K562 (cell line): ENCODE data around the gene GAMT. TPM values are rescaled to one million over a fixed set of nuclear protein-coding genes. Genes with fewer than 3 reads are reported as not detected.

Source experiments
- CBX3 ChIP-seq, 2 experiments: IDR thresholded peaks; 1 replicate in 1 of 2; 2 replicates in 1 of 2; pipeline ENCODE4 v1.6.1; 2012; ENCODE audit warnings: inconsistent platforms in 2 of 2, low read length in 2 of 2, borderline replicate concordance in 1 of 2, control low read depth in 1 of 2
- CREB1 ChIP-seq, 2 experiments: sonication (generic) in 1 of 2; formaldehyde crosslinking in 1 of 2; IDR thresholded peaks; 2 replicates each; pipeline versions ENCODE4 v1.6.1 to v1.8.0; 2012 to 2022; ENCODE audit warnings: inconsistent platforms in 1 of 2, mild to moderate bottlenecking in 1 of 2, missing genetic modification reagents in 1 of 2, moderate library complexity in 1 of 2
- CREB3L1 ChIP-seq: fragments of 450-650 bp; IDR thresholded peaks from 2 replicates; pipeline ENCODE4 v1.6.1; 2014; ENCODE audit warnings: low read depth, mild to moderate bottlenecking, moderate library complexity, borderline replicate concordance
- EGR1 ChIP-seq: fragments of 450-650 bp; conservative IDR thresholded peaks from 2 replicates; pipeline ENCODE4 v1.6.1; 2017; ENCODE audit warnings: mild to moderate bottlenecking
- FOXO4 ChIP-seq: fragments of 450-650 bp; formaldehyde crosslinking; IDR thresholded peaks from 2 replicates; pipeline ENCODE4 v1.4.0; 2020; ENCODE audit warnings: mild to moderate bottlenecking, moderate library complexity
- GATA2 ChIP-seq: sonication (generic); formaldehyde crosslinking; IDR thresholded peaks from 2 replicates; pipeline ENCODE4 v1.4.0; 2020; ENCODE audit warnings: mild to moderate bottlenecking, missing genetic modification reagents
- HDAC1 ChIP-seq, 2 experiments: fragments of 450-650 bp; IDR thresholded peaks; 2 replicates each; pipeline ENCODE4 v1.6.1; 2016 to 2017; ENCODE audit warnings: inconsistent platforms in 1 of 2, mild to moderate bottlenecking in 1 of 2, moderate library complexity in 1 of 2
- HMGN3 ChIP-seq: IDR thresholded peaks from 2 replicates; pipeline ENCODE4 v1.6.1; 2011; ENCODE audit warnings: borderline replicate concordance, low read depth, mild to moderate bottlenecking, mixed read lengths, low read length; ENCODE audit not compliant: insufficient read length; ENCODE audit errors: extremely low read depth
- HSF4 ChIP-seq: fragments of 250-450 bp; sonication (Bioruptor Pico); IDR thresholded peaks from 2 replicates; pipeline ENCODE4 v2.1.2; 2022; ENCODE audit warnings: mild to moderate bottlenecking, moderate library complexity, borderline replicate concordance
- KHSRP ChIP-seq: fragments of 450-650 bp; IDR thresholded peaks from 2 replicates; pipeline ENCODE4 v1.6.1; 2017
- MYNN ChIP-seq, 2 experiments: sonication (generic); formaldehyde crosslinking in 1 of 2; IDR thresholded peaks; 2 replicates each; pipeline versions ENCODE4 v1.5.0 to v1.6.1; 2016 to 2020; ENCODE audit warnings: antibody characterized with exemption in 1 of 2, missing genetic modification reagents in 1 of 2
- NCOA1 ChIP-seq: fragments of 450-650 bp; IDR thresholded peaks from 2 replicates; pipeline ENCODE4 v1.6.1; 2016; ENCODE audit warnings: low read depth
- POLR2A ChIP-seq: fragments of 450-650 bp; conservative IDR thresholded peaks from 2 replicates; pipeline ENCODE4 v1.6.1; 2016
- RHOXF2B ChIP-seq: fragments of 250-450 bp; sonication (Bioruptor Pico); conservative IDR thresholded peaks from 2 replicates; pipeline ENCODE4 v1.5.1; 2021
- SIN3A ChIP-seq, 2 experiments: fragments of 150-350 bp in 1 of 2; IDR thresholded peaks; 2 replicates each; pipeline ENCODE4 v1.6.1; 2011 to 2016; ENCODE audit warnings: borderline replicate concordance in 2 of 2, low read depth in 2 of 2, low read length in 2 of 2, mild to moderate bottlenecking in 2 of 2, moderate library complexity in 2 of 2; ENCODE audit not compliant: control insufficient read depth in 1 of 2
- SNIP1 ChIP-seq: fragments of 450-650 bp; IDR thresholded peaks from 2 replicates; pipeline ENCODE4 v1.7.1; 2017; ENCODE audit warnings: low read depth, mild to moderate bottlenecking
- SREBF1 ChIP-seq: fragments of 150-350 bp; IDR thresholded peaks from 2 replicates; pipeline ENCODE4 v1.6.1; 2014; ENCODE audit warnings: antibody characterized with exemption, low read depth, low read length, borderline replicate concordance
- USF2 ChIP-seq: sonication (generic); formaldehyde crosslinking; IDR thresholded peaks from 2 replicates; pipeline ENCODE4 v1.5.0; 2020; ENCODE audit warnings: missing genetic modification reagents
- ZBTB2 ChIP-seq: fragments of 450-650 bp; IDR thresholded peaks from 2 replicates; pipeline ENCODE4 v1.6.1; 2016; ENCODE audit warnings: antibody characterized with exemption
- ZC3H4 ChIP-seq: sonication (generic); formaldehyde crosslinking; IDR thresholded peaks from 2 replicates; pipeline ENCODE4 v1.9.0; 2021; ENCODE audit warnings: missing genetic modification reagents, borderline replicate concordance
- ZNF146 ChIP-seq: IDR thresholded peaks from one replicate; pipeline ENCODE4 v1.6.1; 2018; ENCODE audit warnings: missing compliant biosample characterization; ENCODE audit not compliant: unreplicated experiment
- ZNF224 ChIP-seq: sonication (generic); formaldehyde crosslinking; IDR thresholded peaks from 2 replicates; pipeline ENCODE4 v1.8.0; 2022; ENCODE audit warnings: mild to moderate bottlenecking, missing genetic modification reagents
- ZNF311 ChIP-seq: fragments of 250-450 bp; sonication (Bioruptor Pico); IDR thresholded peaks from 2 replicates; pipeline ENCODE4 v1.4.0; 2020; ENCODE audit warnings: mild to moderate bottlenecking, moderate library complexity
- ZNF764 ChIP-seq: fragments of 250-450 bp; sonication (Bioruptor Pico); IDR thresholded peaks from 2 replicates; pipeline ENCODE4 v1.4.0; 2020; ENCODE audit warnings: low read depth, mild to moderate bottlenecking, moderate library complexity
- polyA plus RNA-seq, 8 experiments: library from polyadenylated mRNA; depleted of rRNA in 4 of 8; stranded (reverse) in 5 of 8; unstranded in 3 of 8; fragments of >200 nt; fragmentation: Nextera tagmentation in 2 of 8; fragmentation: Illumina TruSeq in 1 of 8; extraction: Ambion mirVana in 2 of 8; extraction: Trizol in 1 of 8; gene quantifications; 2 replicates each; pipeline versions ENCODE4 v1.2.1 to v1.2.3, GENCODE V29; 2011 to 2014; ENCODE audit warnings: inconsistent platforms in 1 of 8, missing spikeins in 1 of 8
- total RNA-seq, 7 experiments: library from RNA; depleted of rRNA in 6 of 7; stranded (reverse); fragments of >200 nt in 6 of 7; fragmentation: Illumina TruSeq in 2 of 7; extraction: Trizol in 2 of 7; gene quantifications; 2 replicates each; pipeline versions ENCODE4 v1.2.1 to v1.2.3, GENCODE V29; 2011 to 2021; ENCODE audit warnings: low replicate concordance in 1 of 7

Gene GAMT
- total and polyA plus RNA-seq, 9 of the 15 experiments (the other 6 are each of a cell fraction or from before 2014, with no cell fraction given) = 1.3 to 35.3 (median 27.2) TPM

- TF ChIP-seq USF2 (no peak), ZNF764 (no peak), ZC3H4 (no peak), ZNF311 (CRISPR knock-in tag) (no peak), NCOA1 (0 out of 2 replicates have a peak, but pooled peaks have one; percentile 54), ZNF146 (CRISPR knock-in tag) (no peak), HMGN3 (peak; percentile 37), HSF4 (CRISPR knock-in tag) (no peak), MYNN (IDR thresholded peaks at IDR 0.05) (no peak), MYNN (CRISPR knock-in tag; IDR thresholded peaks at IDR 0.05) (no peak), ZNF224 (CRISPR knock-in tag) (0 out of 2 replicates have a peak, but pooled peaks have one; percentile 50), FOXO4 (CRISPR knock-in tag) (no peak), CBX3 (IDR thresholded peaks at IDR 0.05; ENCODE audit: borderline replicate concordance in 1 of 2, low read length in 2 of 2) (no peak), CREB3L1 (no peak), POLR2A (no peak), KHSRP (no peak), SREBF1 (no peak), EGR1 (peak; percentile 32; the same call in 1 of the 2 replicates), HDAC1 (IDR thresholded peaks at IDR 0.05) (peak in 1 of 2 experiments; percentile 65; a peak in 2 of 4 replicates), GATA2 (CRISPR knock-in tag) (no peak), SNIP1 (no peak), SIN3A (IDR thresholded peaks at IDR 0.05; ENCODE audit: borderline replicate concordance in 2 of 2, control insufficient read depth in 1 of 2, low read depth in 2 of 2, low read length in 2 of 2) (peak in 1 of 2 experiments; percentile 74; a peak in 1 of 4 replicates), ZBTB2 (no peak), RHOXF2B (CRISPR knock-in tag) (no peak), CREB1 (IDR thresholded peaks at IDR 0.05) (no peak), CREB1 (CRISPR knock-in tag; IDR thresholded peaks at IDR 0.05) (peak; percentile 68)
These were observed 45.6 kb upstream of the GAMT start (continued) for GRCh38 chr19:1446713-1447481.
